H1 (cell line): ENCODE measurements around the gene TFG. TPM values are rescaled to one million over a fixed set of nuclear protein-coding genes. Genes with fewer than 3 reads are reported as not detected.

Experiments
- ASH2L ChIP-seq: fragments of 200-600, 300-600 bp; sonication (generic); IDR thresholded peaks from one replicate; pipeline ENCODE4 v1.7.1; 2017; ENCODE audit warnings: low read length
- JUN ChIP-seq: IDR thresholded peaks from 2 replicates; pipeline ENCODE4 v1.6.1; 2011; ENCODE audit warnings: low read depth, mild to moderate bottlenecking, improper control_type of control experiment, low read length
- TEAD4 ChIP-seq: IDR thresholded peaks from 2 replicates; pipeline ENCODE4 v1.6.1; 2012; ENCODE audit warnings: low read depth, low read length, inconsistent platforms, mixed read lengths
- polyA plus RNA-seq, 7 experiments: library from polyadenylated mRNA; depleted of rRNA in 3 of 7; stranded (reverse) in 5 of 7; unstranded in 2 of 7; fragments of >200 nt in 5 of 7; fragments of 200-250 nt in 2 of 7; gene quantifications; 1 replicate in 5 of 7; 2 replicates in 1 of 7; 4 replicates in 1 of 7; pipeline versions ENCODE4 v1.2.1 to v1.2.3, GENCODE V29; 2011 to 2013; ENCODE audit warnings: missing spikeins in 2 of 7, mixed read lengths in 2 of 7
- total RNA-seq: library from RNA; stranded (reverse); fragmentation: NEBNext Ultra II Directional; extraction: Animal tissue kit (Norgen Biotek cat#: 25700); gene quantifications from 2 replicates; pipeline ENCODE4 v1.2.1, GENCODE V29; 2021

Gene TFG
- total and polyA plus RNA-seq, 2 of the 8 experiments (the other 6 are each of a cell fraction or from before 2014, with no cell fraction given) = 81.9 to 98.4 TPM

DNA sequence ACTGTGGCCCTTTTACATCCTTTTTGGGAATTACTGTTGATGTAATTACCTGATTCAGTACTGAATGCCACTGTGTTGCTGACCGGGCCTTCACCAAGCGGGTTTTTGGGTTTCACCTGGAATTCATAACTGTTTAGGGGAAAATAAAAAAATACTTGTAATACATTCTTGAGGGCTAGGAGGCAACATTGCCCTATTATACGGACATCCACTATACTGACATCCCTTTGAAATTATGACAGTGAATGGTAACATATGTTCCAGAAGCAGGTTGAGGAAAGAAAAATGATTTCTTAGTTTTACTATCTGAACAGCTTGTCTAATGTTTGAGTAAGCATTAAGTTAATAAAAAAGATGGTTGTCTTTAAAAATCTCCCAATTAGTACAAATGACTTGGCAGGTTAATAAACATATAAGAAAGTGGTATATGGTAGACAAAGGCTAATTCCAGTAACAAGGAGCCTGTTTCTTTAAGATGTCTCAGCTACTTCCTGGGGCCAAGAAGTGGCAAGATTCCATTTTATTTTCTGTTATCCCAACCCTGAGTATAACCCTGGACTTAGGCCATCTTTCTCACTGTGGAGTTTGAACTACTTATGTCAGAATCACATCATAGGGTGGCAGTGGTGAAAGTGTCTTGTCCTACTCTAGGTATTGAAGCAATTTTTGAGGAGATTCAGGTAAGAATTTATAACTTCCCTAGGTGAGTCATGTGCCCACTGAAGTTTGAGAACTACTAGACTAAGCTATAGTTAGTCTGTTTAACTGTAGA, 45.5 kb downstream of the TFG start (continued):
- TF ChIP-seq ASH2L = no peak
- TF ChIP-seq JUN = no peak
- TF ChIP-seq TEAD4 = no peak
